Spleen (tissue), 11 donors: ENCODE results near the gene PPP1R13B. TPM values are rescaled to one million over a fixed set of nuclear protein-coding genes. Genes with fewer than 3 reads are reported as not detected.

Experiments used
- DNase-seq: peaks from one replicate; pipeline ENCODE4 v3.0.0-alpha.2; 2020
- H3K27ac ChIP-seq, 8 donors: fragments of 200-600 bp; sonication (generic) in 7 of 8; 1 replicate in 4 of 8; 2 replicates in 4 of 8; pipeline versions ENCODE4 v1.5.0 to v1.8.0; 2016 to 2021; ENCODE audit warnings: inconsistent platforms in 4 of 8, mild to moderate bottlenecking in 4 of 8, moderate library complexity in 1 of 8
- H3K27me3 ChIP-seq, 7 donors: fragments of 200-600 bp; sonication (generic) in 6 of 7; replicated peaks in 1 of 7; 1 replicate in 4 of 7; 2 replicates in 3 of 7; pipeline versions ENCODE4 v1.5.0 to v1.8.0; 2016 to 2021; ENCODE audit warnings: inconsistent platforms in 3 of 7, mild to moderate bottlenecking in 1 of 7
- H3K36me3 ChIP-seq, 6 donors: fragments of 200-600 bp; sonication (generic) in 5 of 6; 1 replicate in 4 of 6; 2 replicates in 2 of 6; pipeline versions ENCODE4 v1.5.0 to v1.8.0; 2016 to 2021; ENCODE audit warnings: inconsistent platforms in 2 of 6
- H3K4me1 ChIP-seq, 6 donors: fragments of 200-600 bp; sonication (generic) in 5 of 6; 1 replicate in 3 of 6; 2 replicates in 3 of 6; pipeline versions ENCODE4 v1.5.0 to v1.8.0; 2016 to 2021; ENCODE audit warnings: inconsistent platforms in 3 of 6
- H3K4me3 ChIP-seq, 8 donors: fragments of 200-600 bp; sonication (generic) in 7 of 8; 1 replicate in 4 of 8; 2 replicates in 4 of 8; pipeline versions ENCODE4 v1.5.0 to v1.8.0; 2016 to 2021; ENCODE audit warnings: inconsistent platforms in 4 of 8, mild to moderate bottlenecking in 4 of 8, moderate library complexity in 2 of 8
- H3K9me3 ChIP-seq, 8 donors: fragments of 200-600 bp; sonication (generic) in 7 of 8; 1 replicate in 4 of 8; 2 replicates in 4 of 8; pipeline versions ENCODE4 v1.5.0 to v1.8.0; 2016 to 2021; ENCODE audit warnings: inconsistent platforms in 4 of 8
- CTCF ChIP-seq, 11 experiments: fragments of 200-600 bp in 7 of 11; fragments of 450-650 bp in 4 of 11; sonication (generic) in 4 of 11; IDR thresholded peaks in 8 of 11; conservative IDR thresholded peaks in 3 of 11; 1 replicate in 7 of 11; 2 replicates in 4 of 11; pipeline versions ENCODE4 v1.4.0 to v1.8.0; 2016 to 2021; ENCODE audit warnings: antibody characterized with exemption in 11 of 11, inconsistent platforms in 4 of 11, mild to moderate bottlenecking in 1 of 11
- POLR2A ChIP-seq, 3 donors: fragments of 450-650 bp; IDR thresholded peaks; one replicate each; pipeline ENCODE4 v1.5.1; 2017; ENCODE audit warnings: antibody characterized with exemption in 3 of 3, mild to moderate bottlenecking in 1 of 3
- POLR2AphosphoS5 ChIP-seq, 3 donors: sonication (generic); formaldehyde crosslinking; IDR thresholded peaks; one replicate each; pipeline ENCODE4 v1.5.1; 2017; ENCODE audit warnings: antibody characterized with exemption in 3 of 3
- WGBS, 5 donors: extraction: QIAGEN DNeasy Blood & Tissue Kit in 3 of 5; methylation state at CpG; one replicate each; pipeline versions ENCODE4 v1.1.5 to v1.1.7; 2013 to 2018; 5-methylcytosine and 5-hydroxymethylcytosine counted together
- intact Hi-C: fragments of 100-400 bp; cut with DNase I; formaldehyde crosslinking; loops from one replicate; pipeline ENCODE4 v1.15.0; 2023; ENCODE audit warnings: low total_unique reads
- polyA plus RNA-seq, 3 donors: library from polyadenylated mRNA; stranded (reverse); fragments of 200-250 nt; gene quantifications; one replicate each; pipeline ENCODE4 v1.2.1, GENCODE V29; 2013
- total RNA-seq, 7 donors: library from RNA; depleted of rRNA in 3 of 7; stranded (reverse); fragments of >200 nt in 3 of 7; fragmentation: NEBNext Ultra II Directional in 4 of 7; extraction: Animal tissue kit (Norgen Biotek cat#: 25700) in 4 of 7; gene quantifications; one replicate each; pipeline versions ENCODE4 v1.1.0 to v1.2.1, GENCODE V29; 2016 to 2021
- donor health status: healthy with polysubstance abuse.
- donor health status: DM: no; HTN: no; CAD: no; lungs with moderate emphysema.
- donor health status: DM: no; HTN: no; CAD: no.
- donor health status: Bipolar disorder and iron deficiency.
- donor health status: healthy.
- donor health status: DM: no; HTN: no; CAD: no.
- donor health status: DM: yes; HTN: yes; CAD: no.

PPP1R13B gene
- total and polyA plus RNA-seq, 10 donors, result 5.7 to 95.3 (median 36.6) TPM

GRCh38 chr14:103708750-103709187 lies 138.6 kb downstream of the PPP1R13B start:
- no peak for DNase-seq
- no peak for TF ChIP-seq POLR2A (IDR thresholded peaks at IDR 0.05)
- peak in 2 of 3 donors; percentile 56 to 71 for TF ChIP-seq POLR2AphosphoS5 (IDR thresholded peaks at IDR 0.05)
- TF ChIP-seq CTCF (IDR thresholded peaks at IDR 0.05 in 8 of 11, conservative IDR thresholded peaks at IDR 0.05 in 3 of 11), result no peak
- no peak overlapping the region for H3K4me3 ChIP-seq
- intact Hi-C loops, result no loop called here
- H3K36me3 ChIP-seq, result peaks cover 0 to 66% (median 19%) of the 10 kb centered on the region in 6 donors
- peaks cover 19 to 100% (median 76%) of the 10 kb centered on the region in 6 donors for H3K4me1 ChIP-seq
- no peaks in the 10 kb centered on the region for H3K27me3 ChIP-seq
- no peaks in the 10 kb centered on the region for H3K9me3 ChIP-seq
- peak overlapping the region in 3 of 8 donors; percentile 4 to 88 (median 6) for H3K27ac ChIP-seq
- WGBS, 5 donors, result 74 to 91% (median 87%) methylated on average over 16 to 18 of the region's 18 CpGs

GRCh38 chr14:103707329-103708263 lies 139.8 kb downstream of the PPP1R13B start:
- 90 to 93% (median 92%) methylated on average over 11 to 29 of the region's 29 CpGs for WGBS, 5 donors
- H3K27ac ChIP-seq, result peak overlapping the region in 2 of 8 donors; percentile 4 to 6
- H3K9me3 ChIP-seq, result no peaks in the 10 kb centered on the region

GRCh38 chr14:103706551-103707328 lies 140.6 kb downstream of the PPP1R13B start:
- Histone ChIP-seq H3K9me3 (no peaks in the 10 kb centered on the region), H3K4me3 (no peak overlapping the region), H3K4me1 (peaks cover 17 to 100% (median 76%) of the 10 kb centered on the region in 6 donors), H3K36me3 (peaks cover 0 to 87% (median 38%) of the 10 kb centered on the region in 6 donors), H3K27me3 (no peaks in the 10 kb centered on the region), H3K27ac (peak overlapping the region in 6 of 8 donors; percentile 80 to 95 (median 83))
- 90 to 96% (median 94%) methylated on average over 16 to 41 of the region's 41 CpGs for WGBS, 5 donors
- no peak for DNase-seq
- TF ChIP-seq POLR2A (IDR thresholded peaks at IDR 0.05) (no peak), POLR2AphosphoS5 (IDR thresholded peaks at IDR 0.05) (peak in 2 of 3 donors; percentile 35 to 74), CTCF (IDR thresholded peaks at IDR 0.05 in 8 of 11, conservative IDR thresholded peaks at IDR 0.05 in 3 of 11) (no peak)
- intact Hi-C loops, result no loop called here

More at GRCh38 chr14:103707329-103708263, 139.8 kb downstream of the PPP1R13B start:
- H3K27me3 ChIP-seq, result no peaks in the 10 kb centered on the region
- peaks cover 14 to 100% (median 75%) of the 10 kb centered on the region in 6 donors for H3K4me1 ChIP-seq
- no peak for DNase-seq
- TF ChIP-seq CTCF (IDR thresholded peaks at IDR 0.05 in 8 of 11, conservative IDR thresholded peaks at IDR 0.05 in 3 of 11) (no peak), POLR2AphosphoS5 (IDR thresholded peaks at IDR 0.05) (peak; percentile 30 to 71 (median 31)), POLR2A (IDR thresholded peaks at IDR 0.05) (no peak)
- intact Hi-C loops, result no loop called here
- H3K36me3 ChIP-seq, result peaks cover 0 to 78% (median 30%) of the 10 kb centered on the region in 6 donors
- no peak overlapping the region for H3K4me3 ChIP-seq
